ENCODE results near the gene VPS54. TPM values are rescaled to one million over a fixed set of nuclear protein-coding genes. Genes with fewer than 3 reads are reported as not detected.
A peak's percentile ranks its signal among the peaks of the same experiment; 100 is the strongest.

The VPS54 gene
- total RNA-seq, 1 donor from 2014 or later = 15.3 TPM

GRCh38 chr2:64021578-64021977 is 2.4 kb upstream of the VPS54 start:
- no peak overlapping the region for H3K4me3 ChIP-seq (ENCODE audit: low read depth, low read length)
- no peak for DNase-seq (ENCODE audit: low read depth)
- no peak for TF ChIP-seq CTCF (conservative IDR thresholded peaks at IDR 0.05; ENCODE audit: low read depth, low read length)

- no peak for TF ChIP-seq CTCF (conservative IDR thresholded peaks at IDR 0.05; ENCODE audit: low read depth, low read length)
- DNase-seq (ENCODE audit: low read depth) = no peak
- H3K4me3 ChIP-seq (ENCODE audit: low read depth, low read length) = peak overlapping the region; percentile 66
Measured at GRCh38 chr2:64019975-64020528, 824 bp upstream of the VPS54 start.

- no peak for DNase-seq (ENCODE audit: low read depth)
- TF ChIP-seq CTCF (conservative IDR thresholded peaks at IDR 0.05; ENCODE audit: low read depth, low read length) = no peak
- peak overlapping the region; percentile 66 for H3K4me3 ChIP-seq (ENCODE audit: low read depth, low read length)
Measured at GRCh38 chr2:64018701-64019082, 536 bp downstream of the VPS54 start.

GRCh38 chr2:64017811-64018700 is 1.2 kb downstream of the VPS54 start:
- TF ChIP-seq CTCF (conservative IDR thresholded peaks at IDR 0.05; ENCODE audit: low read depth, low read length) = no peak
- peak overlapping the region; percentile 66 for H3K4me3 ChIP-seq (ENCODE audit: low read depth, low read length)
- DNase-seq (ENCODE audit: low read depth) = no peak

DNA sequence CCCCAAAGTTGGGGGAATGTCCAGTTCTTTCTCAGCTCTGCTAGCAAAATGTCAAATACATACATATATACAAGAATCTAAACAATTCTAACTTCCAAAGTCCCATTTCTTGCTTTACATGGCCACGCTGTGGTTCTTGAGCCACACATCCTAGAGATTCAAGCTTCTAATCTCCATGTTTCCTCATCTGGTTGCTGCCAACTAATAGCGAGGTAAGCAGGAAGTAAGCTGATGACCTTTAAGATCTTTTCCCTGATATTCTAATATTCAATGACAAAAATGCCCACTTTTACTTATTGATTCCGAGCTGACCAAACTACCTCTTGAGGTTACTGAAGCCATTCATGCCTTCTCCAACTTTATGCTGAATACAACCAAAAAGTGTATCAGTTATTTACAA is 3.3 kb downstream of the VPS54 start:
- no peak for DNase-seq (ENCODE audit: low read depth)
- no peak overlapping the region for H3K4me3 ChIP-seq (ENCODE audit: low read depth, low read length)
- no peak for TF ChIP-seq CTCF (conservative IDR thresholded peaks at IDR 0.05; ENCODE audit: low read depth, low read length)

- no peak for DNase-seq (ENCODE audit: low read depth)
- no peak for TF ChIP-seq CTCF (conservative IDR thresholded peaks at IDR 0.05; ENCODE audit: low read depth, low read length)
- H3K4me3 ChIP-seq (ENCODE audit: low read depth, low read length) = no peak overlapping the region
Measured at GRCh38 chr2:64015391-64015790, 3.8 kb downstream of the VPS54 start.
